Hematopoietic multipotent progenitor cell treated with erythropoietin and hydrocortisone succinate and interleukin-3 and kit ligand, for 4 days (in vitro differentiated cells): Measurements from ENCODE around the gene CAMTA1.

Experiments
- DNase-seq: peaks from one replicate; pipeline ENCODE4 v3.0.0-alpha.2; 2015

The CAMTA1 gene

GRCh38 chr1:6852136-6852890, 67.1 kb downstream of the CAMTA1 start:
- no peak for DNase-seq

DNA sequence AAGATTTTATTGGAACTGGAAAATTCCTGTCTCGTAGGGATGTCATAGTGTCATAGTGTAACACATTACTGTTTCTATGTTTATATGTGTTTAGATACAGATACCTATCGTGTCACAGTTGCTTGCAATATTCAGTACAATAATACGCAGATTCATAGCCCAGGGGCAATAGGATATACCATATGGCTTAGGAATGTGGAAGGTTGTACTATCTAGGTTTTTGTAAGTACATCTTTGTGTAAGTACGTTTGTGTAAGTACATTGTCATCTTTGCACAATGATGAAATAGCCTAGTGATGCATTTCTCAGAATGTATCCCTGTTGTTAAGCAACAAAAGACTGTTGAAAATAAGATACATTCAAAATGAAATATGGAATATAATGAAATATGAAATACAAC, 68.9 kb downstream of the CAMTA1 start:
- DNase-seq, result no peak

DNA sequence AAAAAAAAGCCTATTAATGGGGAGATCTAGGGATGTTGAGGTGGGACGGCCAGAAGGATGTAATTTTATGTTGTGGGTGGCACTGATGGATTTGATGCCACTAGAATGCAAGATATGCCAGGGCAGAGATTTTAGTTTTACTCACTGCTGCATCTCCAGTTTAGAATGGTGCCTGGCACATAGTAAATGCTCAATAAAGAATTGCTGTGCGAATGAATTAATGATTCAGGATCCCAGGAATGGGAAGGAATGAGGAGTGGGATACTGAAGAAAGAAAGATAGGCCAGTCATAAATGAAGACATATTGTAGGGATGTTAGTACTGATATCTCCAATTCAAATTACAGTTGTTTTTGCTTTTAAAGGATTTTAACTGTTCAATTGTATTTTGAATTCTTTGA, 72.6 kb downstream of the CAMTA1 start:
- no peak for DNase-seq

GRCh38 chr1:6858596-6858995, 73.3 kb downstream of the CAMTA1 start:
- DNase-seq, result no peak

GRCh38 chr1:6859415-6860343, 74.4 kb downstream of the CAMTA1 start:
- DNase-seq, result no peak

DNA sequence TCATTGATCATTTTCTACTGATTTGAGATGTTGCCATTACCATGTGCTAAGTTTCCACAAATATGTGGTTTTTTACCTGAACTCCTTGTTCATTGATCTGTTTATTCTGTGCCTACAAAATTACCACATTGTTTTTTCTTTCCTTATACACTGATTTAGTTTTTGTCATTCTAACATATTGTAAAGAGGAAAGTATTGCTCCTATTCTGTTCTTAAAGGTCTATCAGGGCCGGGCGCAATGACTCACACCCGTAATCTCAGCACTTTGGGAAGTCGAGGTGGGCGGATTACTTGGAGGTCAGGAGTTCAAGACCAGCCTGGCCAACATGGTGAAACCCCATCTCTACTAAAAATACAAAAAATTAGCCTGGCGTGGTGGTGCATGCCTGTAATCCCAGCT, 75.1 kb downstream of the CAMTA1 start:
- DNase-seq, result no peak

- DNase-seq, result no peak
Observed at GRCh38 chr1:6861075-6861724, 75.9 kb downstream of the CAMTA1 start.

- DNase-seq, result no peak
Observed at GRCh38 chr1:6862906-6863305, 77.7 kb downstream of the CAMTA1 start.

DNA sequence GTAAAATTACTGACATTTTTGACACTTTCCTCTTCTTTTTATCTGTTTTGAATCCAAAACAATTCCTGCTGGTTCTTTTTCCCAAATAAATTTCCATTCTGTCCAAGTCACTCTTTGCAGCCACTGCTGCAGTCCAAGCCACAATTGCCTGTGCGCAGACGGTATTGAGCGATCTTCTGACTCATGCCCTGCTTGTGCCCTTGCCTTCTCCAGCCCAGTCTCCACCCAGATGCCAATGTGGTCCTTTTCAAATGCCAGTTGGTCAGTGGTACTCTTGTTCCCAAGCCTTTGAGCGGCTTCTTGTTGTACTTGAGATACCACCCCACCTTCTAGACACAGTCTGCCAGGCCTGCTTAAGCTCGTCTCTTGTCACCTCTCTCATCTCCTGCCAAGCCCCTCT, 78.9 kb downstream of the CAMTA1 start:
- DNase-seq, result no peak

- no peak for DNase-seq
Observed at GRCh38 chr1:6866825-6867224, 81.6 kb downstream of the CAMTA1 start.

GRCh38 chr1:6867321-6867720, 82.1 kb downstream of the CAMTA1 start:
- DNase-seq, result no peak

DNA sequence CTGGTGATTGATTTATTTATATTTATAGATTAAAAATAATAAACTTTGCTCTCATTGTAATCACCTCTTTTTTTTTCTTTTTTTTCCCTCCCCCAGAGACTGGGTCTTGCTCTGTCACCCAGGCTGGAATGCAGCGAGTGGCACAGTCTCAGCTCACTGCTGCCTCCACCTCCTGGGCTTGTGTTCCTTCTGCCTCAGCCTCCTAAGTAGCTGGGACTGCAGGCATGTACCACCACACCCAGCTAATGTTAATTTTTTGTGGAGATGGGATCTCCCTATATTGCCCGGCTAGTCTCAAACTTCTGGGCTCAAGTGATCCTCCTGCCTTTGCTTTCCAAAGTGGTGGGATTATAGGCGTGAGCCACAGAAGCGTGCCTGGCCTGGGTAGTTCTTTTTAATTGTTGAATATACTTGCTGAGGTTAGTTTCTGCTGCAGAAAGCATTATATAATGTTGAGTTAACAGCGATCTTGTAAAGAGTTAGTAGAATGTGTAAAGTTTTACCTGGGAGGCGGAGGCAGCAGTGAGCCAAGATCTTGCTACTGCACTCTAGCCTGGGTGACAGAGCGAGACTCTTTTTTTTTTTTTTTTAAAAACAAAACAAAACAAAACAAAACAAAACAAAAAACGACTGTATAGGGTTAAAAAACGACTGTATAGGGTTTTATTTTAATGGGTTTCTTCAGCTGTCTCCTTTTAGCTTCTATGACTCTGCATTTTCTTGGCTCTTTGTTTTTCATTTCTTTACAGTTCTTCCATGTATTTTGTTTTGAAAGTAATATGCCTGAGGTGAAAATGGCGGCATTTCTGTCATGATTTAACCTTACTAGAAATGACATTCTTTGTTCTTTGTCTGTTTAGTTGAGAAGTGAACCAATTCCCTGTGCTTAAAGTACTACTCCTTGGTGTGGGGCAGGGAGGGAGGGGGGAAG, 82.7 kb downstream of the CAMTA1 start:
- DNase-seq, result no peak

DNA sequence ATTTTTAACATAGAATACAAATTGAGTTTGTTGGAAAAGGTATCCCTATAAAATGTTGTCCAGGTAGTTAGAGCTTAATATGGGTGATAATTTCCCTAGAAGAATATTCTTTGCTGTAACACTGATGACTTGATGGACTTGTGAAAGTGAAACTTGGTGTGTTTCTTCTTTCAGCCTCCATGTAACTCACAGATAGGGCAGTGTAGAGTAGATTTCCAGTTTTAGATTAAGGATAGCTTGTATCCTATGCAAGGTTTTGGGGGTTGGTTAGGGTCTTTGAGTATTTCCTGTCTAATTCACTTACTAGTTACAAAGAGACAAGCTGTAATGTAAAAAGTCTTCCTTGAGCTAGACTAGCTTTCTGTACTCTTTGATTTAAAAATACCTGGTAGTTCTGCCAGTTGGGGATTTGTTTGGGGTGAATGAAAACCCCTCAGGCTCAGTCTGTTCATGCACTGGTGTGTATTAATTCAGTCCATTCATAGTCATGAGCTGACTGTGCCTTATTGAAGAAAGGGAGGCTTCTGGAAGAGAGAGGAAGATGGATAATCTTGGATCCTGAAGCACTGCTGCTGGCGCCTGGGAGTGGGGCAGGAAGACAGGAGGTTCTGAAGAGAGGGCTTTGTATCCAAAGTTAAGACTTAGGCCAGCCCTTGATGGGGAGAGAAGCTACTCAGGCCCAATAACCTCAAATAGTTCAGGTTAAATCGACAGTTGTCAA, 83.6 kb downstream of the CAMTA1 start:
- no peak for DNase-seq

DNA sequence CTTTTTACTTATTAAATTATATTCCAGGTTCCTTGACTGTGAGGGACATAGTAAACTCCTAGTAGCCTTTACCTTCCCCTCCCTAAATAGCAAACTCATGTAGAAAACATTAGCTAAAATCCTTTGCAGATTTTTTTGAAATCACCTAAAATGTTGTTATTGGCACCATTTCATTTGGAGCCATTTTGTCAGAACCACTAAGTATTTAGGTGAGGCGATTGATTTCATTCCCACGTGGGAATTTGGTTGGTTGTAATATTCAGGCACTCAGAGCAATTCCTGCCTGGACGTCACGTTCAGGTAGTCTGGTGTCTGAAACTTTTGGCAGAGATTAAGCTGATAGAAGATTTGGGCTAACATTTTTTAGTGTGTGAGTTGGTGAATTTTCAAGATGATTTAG, 84.3 kb downstream of the CAMTA1 start:
- DNase-seq, result no peak

GRCh38 chr1:6870086-6870485, 84.8 kb downstream of the CAMTA1 start:
- DNase-seq, result no peak

DNA sequence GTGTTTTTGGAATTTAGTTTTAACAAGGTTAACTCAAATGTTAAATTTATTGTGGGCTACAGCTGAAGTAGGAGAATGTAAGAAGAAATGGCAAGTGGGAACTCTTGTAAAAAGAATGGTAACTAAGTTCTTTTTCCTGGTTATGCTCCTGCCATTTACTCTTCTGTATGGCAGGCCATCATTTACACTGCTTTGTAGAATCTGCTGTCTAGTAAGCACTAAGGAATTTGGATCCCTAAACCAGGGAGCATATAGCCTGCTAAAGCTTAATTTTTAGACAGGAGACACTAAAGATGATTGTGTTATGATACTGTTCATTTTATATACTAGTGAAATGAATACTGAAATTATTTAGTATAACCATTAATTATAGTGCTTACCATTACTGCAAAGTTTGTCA, 85.3 kb downstream of the CAMTA1 start:
- DNase-seq, result no peak

GRCh38 chr1:6871300-6871972, 86.2 kb downstream of the CAMTA1 start:
- no peak for DNase-seq

GRCh38 chr1:6872573-6873261, 87.5 kb downstream of the CAMTA1 start:
- DNase-seq, result no peak

DNA sequence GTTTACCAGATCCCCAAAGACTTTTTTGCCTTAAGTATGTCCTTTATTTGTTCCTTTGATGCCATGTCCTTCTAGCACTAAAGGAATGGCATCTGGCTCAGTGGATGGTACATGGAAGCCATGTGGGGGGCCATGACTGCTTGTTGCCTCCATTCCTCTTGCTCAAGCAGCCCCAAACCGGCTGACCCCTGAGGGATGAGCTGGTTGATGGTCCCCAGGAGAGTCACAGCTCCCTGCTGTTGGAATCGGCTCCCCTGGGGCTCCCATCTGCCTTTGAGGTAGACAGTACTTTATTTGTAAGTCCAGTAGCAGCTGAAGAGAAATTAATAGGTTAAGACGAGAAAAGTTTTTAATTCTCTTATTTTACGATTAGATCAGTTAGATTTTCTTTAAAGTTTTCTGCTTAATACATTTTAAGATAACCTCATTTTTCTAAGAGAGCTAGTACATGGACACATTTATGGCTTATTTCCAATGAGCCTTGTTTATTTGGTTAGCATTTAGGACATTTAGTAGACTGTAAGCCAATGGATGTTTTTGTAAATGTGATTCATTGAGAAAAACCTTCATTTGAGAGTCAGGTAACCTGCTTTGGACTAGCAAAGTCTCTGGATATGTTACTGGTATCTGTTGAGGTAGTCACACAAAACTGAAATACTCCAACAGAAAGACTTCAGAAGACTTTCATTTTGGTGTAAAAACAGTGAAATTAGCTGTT, 88.2 kb downstream of the CAMTA1 start:
- no peak for DNase-seq

- DNase-seq, result no peak
Observed at GRCh38 chr1:6874298-6874697, 89.0 kb downstream of the CAMTA1 start.
